GM19452 (cell line): ENCODE data around the gene ZNF304.
"Not testable (repeated sequence)": the region's sequence is repeated elsewhere in the genome, so short reads cannot be mapped to it uniquely, and the experiment has no call there.

ENCODE experiments used
- ATAC-seq: cut with Tn5 transposase; IDR thresholded peaks from one replicate; pipeline ENCODE4 v1.9.1; 2021; ENCODE audit not compliant: unreplicated experiment

The ZNF304 gene

GRCh38 chr19:57359300-57359699 lies 8.2 kb downstream of the ZNF304 start:
- ATAC-seq = no peak

- no peak for ATAC-seq
Observed at GRCh38 chr19:57362419-57362818, 11.3 kb downstream of the ZNF304 start.

DNA sequence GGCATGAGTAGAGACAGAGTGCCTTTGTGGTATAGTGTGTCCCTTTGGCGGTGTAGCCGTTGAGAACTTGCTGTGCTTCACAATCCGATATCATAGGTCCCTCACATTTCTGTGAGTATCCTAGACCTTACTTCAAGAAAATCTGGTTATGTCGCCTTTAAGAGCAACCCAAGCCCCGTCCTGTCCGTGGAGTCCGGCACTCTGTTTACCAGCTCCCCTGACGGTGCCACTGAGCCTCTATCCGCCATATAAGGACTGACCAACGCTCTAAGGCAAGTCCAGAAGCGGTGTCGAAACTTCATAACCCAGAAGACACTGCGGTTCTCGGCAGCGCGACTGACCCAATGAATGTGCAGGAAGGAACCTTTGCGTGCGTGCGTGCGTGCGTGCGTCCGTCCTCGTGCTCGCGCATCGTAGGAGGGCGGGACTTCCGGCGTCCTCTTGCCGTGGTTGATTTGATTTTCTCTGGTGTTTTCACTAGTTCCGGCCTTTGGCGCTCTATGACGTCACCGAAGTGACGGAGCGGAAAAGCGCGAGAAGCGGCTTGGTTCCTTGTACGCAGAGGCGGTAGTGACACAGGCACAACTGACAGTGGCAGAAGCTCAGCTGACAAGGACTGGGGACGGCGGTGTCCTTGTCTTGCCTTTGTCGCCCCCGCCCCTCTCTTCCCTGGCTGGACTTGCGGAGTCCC lies 12.1 kb downstream of the ZNF304 start, which contains the start of the genes TRAPPC2B and ZNF547:
Gene TRAPPC2B, plus strand, starts transcription at position 555 of the 691 bp plus-strand sequence. CDS start 1,283 bp downstream, outside the sequence.
Gene ZNF547, plus strand, starts transcription at position 555 of the 691 bp plus-strand sequence. CDS start 5,005 bp downstream, outside the sequence.
- ATAC-seq = peak; percentile 95

GRCh38 chr19:57363688-57364181 lies 12.7 kb downstream of the ZNF304 start:
- ATAC-seq = peak; percentile 8

DNA sequence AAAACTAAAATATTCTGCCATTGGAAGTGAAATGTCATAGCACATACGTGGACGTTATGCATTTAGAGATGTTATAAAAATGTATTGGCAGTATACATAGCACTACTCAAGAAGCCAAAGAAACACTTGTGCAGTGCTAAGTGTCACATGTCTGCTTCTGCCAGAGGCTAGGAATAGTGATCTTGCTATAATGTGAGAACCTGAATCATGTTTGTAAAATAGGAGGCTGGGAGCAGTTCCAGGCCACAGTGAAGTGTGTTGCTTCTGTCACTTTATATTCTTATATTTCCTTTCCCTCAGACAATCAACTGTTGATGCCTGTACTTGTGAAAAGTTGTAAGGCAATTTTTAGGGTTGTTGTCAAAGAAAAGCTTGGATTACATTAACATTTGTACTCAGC lies 15.7 kb downstream of the ZNF304 start:
- ATAC-seq = no peak

- no peak for ATAC-seq
Observed at GRCh38 chr19:57374179-57374578, 23.1 kb downstream of the ZNF304 start.

DNA sequence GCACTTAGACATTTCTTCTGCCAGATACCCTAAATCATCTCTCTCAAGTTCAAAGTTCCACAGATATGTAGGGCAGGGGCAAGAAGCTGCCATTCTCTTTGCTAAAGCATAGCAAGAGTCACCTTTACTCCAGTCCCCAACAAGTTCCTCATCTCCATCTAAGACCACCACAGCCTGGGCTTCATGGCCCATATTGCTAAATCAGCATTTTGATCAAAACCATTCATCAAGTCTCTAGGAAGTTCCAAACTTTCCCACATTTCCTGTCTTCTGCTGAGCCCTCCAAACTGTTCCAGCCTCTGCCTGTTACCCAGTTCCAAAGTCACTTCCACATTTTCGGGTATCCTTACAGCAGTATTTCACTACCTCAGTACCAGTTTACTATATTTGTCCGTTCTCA lies 23.6 kb downstream of the ZNF304 start:
- ATAC-seq = not testable (repeated sequence)

GRCh38 chr19:57376151-57376550 lies 25.1 kb downstream of the ZNF304 start:
- ATAC-seq = no peak

DNA sequence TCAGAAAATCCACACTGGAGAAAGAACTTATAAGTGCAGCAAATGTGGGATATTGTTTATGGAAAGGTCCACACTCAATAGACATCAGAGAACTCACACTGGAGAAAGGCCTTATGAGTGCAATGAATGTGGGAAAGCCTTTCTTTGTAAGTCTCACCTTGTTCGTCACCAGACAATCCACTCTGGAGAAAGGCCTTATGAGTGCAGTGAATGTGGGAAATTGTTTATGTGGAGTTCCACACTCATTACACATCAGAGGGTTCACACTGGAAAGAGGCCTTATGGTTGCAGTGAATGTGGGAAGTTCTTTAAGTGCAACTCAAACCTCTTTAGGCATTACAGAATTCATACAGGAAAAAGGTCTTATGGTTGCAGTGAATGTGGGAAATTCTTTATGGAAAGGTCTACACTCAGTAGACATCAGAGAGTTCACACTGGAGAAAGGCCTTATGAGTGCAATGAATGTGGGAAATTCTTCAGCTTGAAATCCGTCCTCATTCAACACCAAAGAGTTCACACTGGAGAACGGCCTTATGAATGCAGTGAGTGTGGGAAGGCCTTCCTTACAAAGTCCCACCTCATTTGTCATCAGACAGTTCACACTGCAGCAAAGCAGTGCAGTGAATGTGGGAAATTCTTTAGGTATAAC lies 26.6 kb downstream of the ZNF304 start:
- ATAC-seq = no peak

GRCh38 chr19:57380923-57381322 lies 29.9 kb downstream of the ZNF304 start:
- ATAC-seq = no peak

DNA sequence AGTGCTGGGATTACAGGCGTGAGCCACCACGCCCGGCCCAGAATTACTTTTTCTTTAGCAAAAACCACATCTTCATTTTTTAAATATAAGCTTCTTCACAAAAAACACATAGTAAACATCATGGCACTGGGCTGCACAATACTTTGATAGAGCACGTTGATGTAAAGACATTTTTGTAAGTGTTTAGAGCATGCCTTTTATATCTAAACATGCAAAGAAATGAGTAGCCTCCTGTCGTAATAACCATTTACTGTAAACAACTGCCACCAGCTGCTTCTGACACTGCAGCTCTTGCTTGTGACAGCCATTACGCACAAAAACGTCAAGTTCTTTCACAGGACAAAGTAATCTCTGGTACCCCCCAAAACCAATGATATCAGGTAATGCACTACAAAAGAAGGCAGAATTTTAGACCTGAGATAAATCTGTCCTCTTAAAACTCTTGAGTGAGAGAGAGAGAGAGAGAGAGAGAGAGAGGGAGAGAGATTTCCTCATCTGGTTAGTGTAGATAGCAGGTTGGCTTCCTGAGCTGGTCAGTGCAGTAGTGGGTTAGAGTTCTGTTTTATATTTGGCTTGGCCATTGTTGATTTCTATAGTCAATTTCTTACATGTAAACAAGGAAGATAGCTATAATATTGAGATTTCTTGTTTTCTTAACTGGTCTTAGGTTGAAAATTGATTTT lies 31.9 kb downstream of the ZNF304 start:
- ATAC-seq = no peak

DNA sequence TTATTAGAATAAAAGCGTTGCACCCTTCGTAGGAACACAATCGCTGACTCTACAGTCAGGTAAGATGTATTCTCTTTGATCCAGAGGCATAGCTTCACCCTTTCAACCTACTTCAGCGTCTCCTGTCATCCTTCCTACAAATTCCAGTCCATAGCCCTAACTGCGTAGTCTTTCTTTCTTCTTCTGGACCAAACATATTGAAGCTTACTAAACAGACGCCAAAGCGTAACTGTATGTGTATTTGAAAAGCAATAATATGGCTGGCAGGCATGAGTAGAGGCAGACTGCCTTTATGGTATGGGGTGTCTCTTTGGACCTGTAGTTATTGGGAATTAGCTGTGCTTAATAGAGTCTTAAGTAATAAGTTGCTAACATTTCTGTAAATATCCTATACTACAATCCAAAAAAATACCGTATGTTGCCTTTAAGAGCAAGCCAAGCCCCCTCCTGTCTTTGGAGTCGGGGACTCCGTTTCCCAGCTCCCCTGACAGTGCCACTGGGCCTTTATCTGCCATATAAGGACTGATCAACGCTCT lies 38.2 kb downstream of the ZNF304 start:
- no peak for ATAC-seq

DNA sequence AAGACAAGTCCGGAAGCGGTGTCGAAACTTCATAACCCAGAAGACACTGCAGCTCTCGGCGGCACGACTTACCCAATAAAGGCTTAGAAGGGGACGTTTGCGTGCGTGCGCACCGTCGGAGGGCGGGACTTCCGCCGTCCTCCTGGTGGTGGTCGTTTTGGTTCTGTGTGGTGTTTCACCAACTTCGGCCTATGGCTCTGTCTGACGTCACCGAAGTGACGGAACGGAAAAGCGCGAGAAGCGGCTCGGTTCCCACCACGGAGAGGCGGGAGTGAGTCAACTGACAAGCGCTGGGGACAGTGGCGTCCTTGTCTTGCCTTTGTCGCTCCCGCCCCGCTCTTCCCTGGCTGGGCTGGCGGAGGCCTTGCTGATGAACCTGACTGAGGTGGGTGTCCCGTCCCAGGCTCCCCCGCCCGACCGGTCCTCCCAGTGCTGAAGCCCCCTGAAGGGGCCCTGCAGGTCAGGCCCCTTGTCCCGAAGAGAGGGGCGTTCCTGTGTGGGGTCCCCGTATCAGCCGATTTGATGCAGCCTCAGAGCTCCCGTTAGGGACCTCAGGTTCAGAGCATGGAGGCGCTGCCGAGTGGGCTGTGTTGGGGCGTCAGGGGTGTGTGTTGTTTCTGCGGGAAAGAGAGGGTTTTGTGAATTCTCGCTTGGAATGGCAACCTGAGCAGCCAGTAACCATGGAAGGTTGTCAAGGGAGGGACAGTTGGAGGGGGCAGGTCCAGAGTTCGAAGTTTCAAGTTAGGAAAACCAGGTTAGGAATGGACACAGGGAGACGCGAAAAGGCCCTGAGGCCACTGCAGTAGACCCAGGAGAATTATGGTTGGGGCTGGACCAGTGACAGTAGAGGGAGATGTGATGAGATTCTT lies 38.9 kb downstream of the ZNF304 start, which contains the start of gene ZNF548:
Gene ZNF548, plus strand, starts transcription at position 125 of the 869 bp plus-strand sequence. Its CDS starts 246 bp downstream, at position 371.
- peak; percentile 97 for ATAC-seq

DNA sequence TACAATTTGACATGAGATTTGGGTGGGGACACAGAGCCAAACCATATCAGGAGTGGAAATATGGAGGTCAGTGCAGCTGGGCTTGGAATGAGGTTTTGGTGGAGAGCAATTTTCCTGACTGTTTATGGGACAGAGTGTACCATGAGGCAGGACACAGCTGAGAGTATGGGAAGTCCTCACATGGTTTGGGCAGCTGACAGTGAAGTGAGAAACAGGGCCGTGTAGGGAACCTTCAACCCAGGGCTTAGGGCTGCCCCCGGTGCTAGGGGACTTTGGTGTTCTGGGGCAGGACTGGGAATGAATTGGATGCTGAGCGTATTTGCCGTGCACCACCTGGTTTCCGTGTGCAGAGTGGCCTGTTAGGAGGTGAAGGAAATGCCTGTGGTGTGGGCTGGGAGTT lies 44.6 kb downstream of the ZNF304 start:
- no peak for ATAC-seq

DNA sequence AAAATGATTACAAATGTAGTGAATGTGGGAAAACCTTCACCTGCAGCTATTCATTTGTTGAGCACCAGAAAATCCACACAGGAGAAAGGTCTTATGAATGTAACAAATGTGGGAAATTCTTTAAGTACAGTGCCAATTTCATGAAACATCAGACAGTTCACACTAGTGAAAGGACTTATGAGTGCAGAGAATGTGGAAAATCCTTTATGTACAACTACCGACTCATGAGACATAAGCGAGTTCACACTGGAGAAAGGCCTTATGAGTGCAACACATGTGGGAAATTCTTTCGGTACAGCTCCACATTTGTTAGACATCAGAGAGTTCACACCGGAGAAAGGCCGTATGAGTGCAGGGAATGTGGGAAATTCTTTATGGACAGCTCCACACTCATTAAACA lies 47.8 kb downstream of the ZNF304 start:
- ATAC-seq = no peak

DNA sequence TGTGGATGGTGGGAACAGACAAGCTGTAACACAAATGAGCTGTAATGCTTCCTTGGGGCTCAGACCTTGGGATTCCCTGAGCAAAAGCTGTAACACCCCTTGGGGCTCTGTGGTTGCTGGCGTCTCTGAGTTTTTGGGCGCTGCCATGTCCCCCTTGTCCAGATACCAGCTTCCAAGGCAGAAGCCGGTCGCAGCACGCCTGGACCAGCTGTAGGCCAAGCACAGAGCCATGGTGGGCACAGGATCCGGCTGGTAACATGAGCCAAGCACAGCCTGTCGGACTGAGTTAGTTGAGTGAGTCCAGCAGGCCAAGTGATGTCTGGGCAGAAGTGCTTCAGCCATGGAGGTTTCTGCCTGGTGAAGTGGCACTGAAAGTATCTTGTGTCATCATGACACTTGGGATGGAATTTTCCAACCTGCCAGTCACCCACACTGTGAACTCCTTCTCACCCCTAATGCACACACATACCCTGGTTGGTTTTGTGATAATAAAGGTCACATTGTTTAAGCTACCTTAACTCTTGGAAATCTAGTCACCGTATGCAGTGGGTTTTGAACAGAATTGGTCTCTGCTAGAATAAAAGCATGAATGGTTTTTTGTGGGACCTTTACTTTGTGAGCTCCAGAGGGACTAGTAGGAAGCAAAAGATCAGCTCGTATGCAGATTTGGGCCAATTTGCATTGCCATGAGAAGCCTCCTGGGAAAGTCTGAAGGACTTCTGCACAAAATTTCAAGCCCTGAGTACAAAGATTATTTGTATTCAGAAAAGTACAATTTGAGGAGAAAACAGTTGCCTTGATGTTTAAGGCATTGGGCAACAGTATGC lies 52.9 kb downstream of the ZNF304 start:
- no peak for ATAC-seq

DNA sequence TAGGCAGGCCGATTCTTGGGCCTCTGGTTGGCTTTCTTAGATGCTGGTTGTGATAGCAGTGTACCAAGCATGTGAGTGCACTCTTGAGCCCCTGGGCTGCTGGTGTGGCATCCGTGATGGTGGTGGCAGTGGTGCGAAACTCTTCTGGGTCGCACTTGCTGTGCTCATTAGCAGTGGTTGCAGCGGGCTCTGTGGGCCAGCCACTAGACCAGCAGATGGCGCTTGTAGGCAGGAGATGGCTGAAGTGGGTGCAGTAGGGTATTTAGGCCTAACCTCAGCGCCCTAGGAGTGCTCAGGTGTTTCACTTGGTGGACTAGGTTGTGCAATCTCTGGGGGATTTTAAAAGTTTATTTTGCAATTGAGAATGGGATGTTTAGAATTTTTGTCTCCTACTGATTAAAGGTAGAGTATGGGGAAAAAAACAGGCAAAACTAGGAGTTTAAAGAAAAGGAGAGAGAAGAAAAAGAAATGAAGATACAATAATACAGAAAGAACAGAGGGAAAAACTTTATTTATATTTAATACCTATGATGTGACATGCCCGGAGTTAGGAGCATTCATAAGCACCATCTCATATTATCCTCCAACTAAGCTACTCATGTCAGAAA lies 55.5 kb downstream of the ZNF304 start:
- ATAC-seq = no peak
